KMS-11 (cell line): Measurements from ENCODE around the gene PPM1A.
A peak's percentile ranks its signal among the peaks of the same experiment; 100 is the strongest.

Experiments
- H2AFZ ChIP-seq: fragments of 200-600 bp; sonication (generic); 2 replicates; pipeline ENCODE4 v1.6.1; 2016; ENCODE audit warnings: antibody characterized with exemption, mixed run types, low read depth
- H3K27ac ChIP-seq: fragments of 200-600 bp; sonication (generic); 2 replicates; pipeline ENCODE4 v1.6.1; 2016; ENCODE audit warnings: mild to moderate bottlenecking, mixed run types
- H3K27me3 ChIP-seq: fragments of 200-600 bp; sonication (generic); 2 replicates; pipeline ENCODE4 v1.6.1; 2017; ENCODE audit warnings: mild to moderate bottlenecking, low read depth, mixed run types, moderate library complexity; ENCODE audit not compliant: insufficient read depth
- H3K36me3 ChIP-seq: fragments of 200-600 bp; sonication (generic); 2 replicates; pipeline ENCODE4 v1.6.1; 2017; ENCODE audit warnings: mild to moderate bottlenecking, mixed run types; ENCODE audit not compliant: insufficient read depth
- H3K4me1 ChIP-seq: fragments of 200-600 bp; sonication (generic); 2 replicates; pipeline ENCODE4 v1.6.1; 2016; ENCODE audit warnings: mild to moderate bottlenecking, low read depth, mixed run types; ENCODE audit not compliant: poor library complexity, severe bottlenecking
- H3K4me2 ChIP-seq: fragments of 200-600 bp; sonication (generic); 2 replicates; pipeline ENCODE4 v1.7.0; 2016; ENCODE audit warnings: mild to moderate bottlenecking, mixed run types
- H3K4me3 ChIP-seq: fragments of 200-600 bp; sonication (generic); IDR thresholded peaks from 2 replicates; pipeline ENCODE4 v1.6.1; 2017; ENCODE audit warnings: low read depth, low read length, mixed read lengths; ENCODE audit not compliant: insufficient read depth
- H3K79me2 ChIP-seq: fragments of 200-600 bp; sonication (generic); 2 replicates; pipeline ENCODE4 v1.6.1; 2016; ENCODE audit warnings: low read depth, mixed run types; ENCODE audit not compliant: insufficient read depth
- H3K9ac ChIP-seq: fragments of 200-600 bp; sonication (generic); 2 replicates; pipeline ENCODE4 v1.6.1; 2016; ENCODE audit warnings: mild to moderate bottlenecking, mixed run types
- H4K20me1 ChIP-seq: fragments of 200-600 bp; sonication (generic); 2 replicates; pipeline ENCODE4 v1.6.1; 2016; ENCODE audit warnings: mild to moderate bottlenecking, mixed run types; ENCODE audit not compliant: insufficient read depth
- CTCF ChIP-seq: fragments of 200-600 bp; sonication (generic); conservative IDR thresholded peaks from 2 replicates; pipeline ENCODE4 v1.6.1; 2017; ENCODE audit warnings: low read depth, mild to moderate bottlenecking, antibody characterized with exemption, low read length, moderate library complexity, mixed read lengths

PPM1A gene

DNA sequence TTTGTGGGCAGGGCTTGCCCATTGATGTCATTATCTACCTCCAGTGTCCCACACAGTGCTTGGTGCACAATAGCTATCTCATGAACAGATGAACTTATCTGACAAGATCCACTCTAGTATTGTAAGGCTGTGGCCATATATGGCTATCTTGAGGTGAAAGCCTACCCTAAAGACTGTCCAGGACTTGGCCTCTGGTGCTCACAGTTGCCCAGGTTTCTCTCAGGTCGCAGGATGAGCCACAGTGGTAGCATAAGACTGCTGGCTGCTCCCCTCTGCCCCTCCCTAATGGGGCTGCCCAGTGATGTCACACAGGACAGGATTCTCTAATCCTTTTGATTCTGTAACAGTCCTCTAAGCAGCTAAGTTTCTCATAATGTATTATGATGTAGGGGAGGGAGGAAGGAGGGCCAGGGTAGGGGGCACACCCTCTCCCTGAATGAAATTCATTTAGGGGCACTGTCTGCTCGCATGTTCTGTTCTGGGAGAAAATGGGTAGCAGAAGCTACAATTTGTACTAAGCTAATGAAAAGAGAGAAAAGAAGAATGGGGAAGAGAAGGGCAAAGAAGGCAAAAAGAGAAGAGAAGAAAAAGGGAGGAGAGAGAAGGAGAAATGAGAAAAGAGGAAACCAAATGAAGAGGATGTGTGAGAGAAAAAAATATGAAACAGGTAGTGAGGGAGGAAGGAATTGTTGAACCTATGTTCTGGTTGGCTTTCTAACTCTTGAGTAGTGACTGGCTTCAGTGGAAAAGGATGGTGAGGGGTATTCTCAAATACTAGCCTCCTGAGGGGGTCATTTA, 3.4 kb upstream of the PPM1A start:
- TF ChIP-seq CTCF, result no peak
- no peaks in the 10 kb centered on the region for H3K36me3 ChIP-seq
- H3K9ac ChIP-seq, result no peak overlapping the region
- peaks cover 7% of the 10 kb centered on the region; the same call in 1 of the 2 replicates for H3K79me2 ChIP-seq
- no peak overlapping the region for H3K4me2 ChIP-seq
- H3K27ac ChIP-seq, result no peak overlapping the region
- H3K4me1 ChIP-seq, result no peaks in the 10 kb centered on the region
- no peak overlapping the region for H2AFZ ChIP-seq
- no peak overlapping the region for H3K4me3 ChIP-seq
- H3K27me3 ChIP-seq, result no peaks in the 10 kb centered on the region
- H4K20me1 ChIP-seq, result no peaks in the 10 kb centered on the region

DNA sequence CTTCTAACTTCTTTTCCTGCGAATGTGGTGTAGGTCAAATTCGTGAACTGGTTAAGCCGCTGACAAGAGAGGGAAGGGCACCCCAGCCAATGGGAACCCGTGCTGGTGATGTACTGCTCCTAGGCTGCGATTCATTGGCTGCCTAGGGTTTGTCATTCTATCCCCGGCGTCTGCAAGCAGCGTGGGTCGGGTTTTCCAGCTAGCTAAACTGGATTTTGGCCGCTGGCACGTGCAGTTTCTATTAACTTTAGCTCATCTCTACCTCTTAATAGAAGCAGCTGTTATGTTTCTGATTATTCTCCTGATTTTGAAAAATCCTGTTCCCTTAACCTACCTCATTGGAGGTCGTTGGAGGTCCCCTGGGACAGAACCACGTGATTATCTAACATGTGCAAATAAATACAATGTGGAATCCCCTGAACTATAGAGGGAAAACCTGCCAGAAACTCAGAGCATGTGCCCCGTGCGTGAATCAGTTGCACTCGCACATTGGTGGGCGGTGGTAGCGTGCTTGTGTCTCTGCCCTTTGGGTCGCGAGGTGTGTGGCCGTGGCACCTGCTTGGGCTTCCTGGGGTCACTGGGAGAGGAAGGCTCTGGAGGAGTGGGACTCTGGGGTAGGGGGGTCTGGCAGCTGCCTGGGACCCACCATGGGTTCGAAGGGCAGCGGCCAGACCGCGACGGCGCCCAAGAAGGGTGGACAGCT, 876 bp upstream of the PPM1A start:
- Histone ChIP-seq H3K79me2 (peaks cover 33% of the 10 kb centered on the region; the same call in 1 of the 2 replicates), H3K27me3 (no peaks in the 10 kb centered on the region), H3K27ac (peak overlapping the region; percentile 100), H3K4me1 (peaks cover 13% of the 10 kb centered on the region), H3K9ac (peak overlapping the region; percentile 100), H3K4me2 (peak overlapping the region; percentile 89), H2AFZ (peak overlapping the region; percentile 55), H3K4me3 (no peak overlapping the region), H4K20me1 (no peaks in the 10 kb centered on the region), H3K36me3 (no peaks in the 10 kb centered on the region)
- no peak for TF ChIP-seq CTCF

DNA sequence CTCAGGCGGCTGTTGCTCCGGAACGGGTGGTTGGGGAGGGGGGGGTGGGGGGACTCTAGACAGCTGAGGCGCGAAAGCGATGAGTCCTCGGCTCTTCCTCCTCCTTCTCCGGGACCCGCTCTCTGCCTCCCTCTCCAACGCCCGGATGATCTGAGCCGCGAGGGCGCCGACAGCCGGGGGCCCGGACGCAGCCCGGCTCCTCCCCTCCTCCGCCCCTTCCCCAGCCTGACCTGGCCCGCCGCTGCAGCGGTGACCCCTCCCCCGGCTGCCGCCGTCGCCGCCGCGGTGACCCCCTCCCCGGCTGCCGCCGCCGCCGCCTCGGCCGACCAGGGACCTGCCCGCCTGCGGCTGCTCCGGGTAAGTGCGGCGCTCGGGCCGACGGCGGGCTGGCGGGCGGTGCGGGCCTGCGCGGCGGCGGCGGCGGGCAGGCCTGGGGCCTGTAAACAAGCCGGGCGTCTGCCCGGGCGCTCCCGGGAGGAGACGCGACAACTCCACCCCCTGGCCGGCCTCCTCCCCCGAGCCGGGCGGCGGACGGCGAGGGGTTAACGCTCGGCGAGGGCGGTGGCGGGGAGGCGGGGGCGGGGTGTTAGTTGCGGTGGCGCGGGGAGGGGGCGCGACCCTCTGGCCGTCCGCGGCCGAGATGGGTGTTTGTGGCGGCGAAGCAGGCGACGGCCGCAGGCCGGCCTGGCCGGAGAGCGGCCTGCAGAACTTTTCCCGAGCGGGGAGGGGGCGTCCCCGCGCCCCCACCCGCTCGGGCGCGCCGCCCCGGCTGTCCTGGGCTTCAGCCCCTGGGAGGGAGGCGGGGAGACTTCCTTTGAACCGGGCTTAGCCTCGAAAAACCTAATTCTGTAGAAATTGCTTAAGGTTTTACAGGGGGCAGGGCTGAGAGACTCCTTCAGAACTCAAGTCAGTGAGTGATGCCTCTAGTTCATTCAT, 568 bp downstream of the PPM1A start:
- H3K4me1 ChIP-seq, result peaks cover 13% of the 10 kb centered on the region

More for the DNA sequence above, 568 bp downstream of the PPM1A start:
- H3K4me3 ChIP-seq, result no peak overlapping the region
- peaks cover 47% of the 10 kb centered on the region; the same call in 1 of the 2 replicates for H3K79me2 ChIP-seq
- no peak overlapping the region; the same call in 1 of the 2 replicates for H2AFZ ChIP-seq
- H3K9ac ChIP-seq, result peak overlapping the region; percentile 62; the same call in 1 of the 2 replicates
- TF ChIP-seq CTCF, result no peak
- H3K36me3 ChIP-seq, result no peaks in the 10 kb centered on the region
- H3K27me3 ChIP-seq, result no peaks in the 10 kb centered on the region
- peak overlapping the region; percentile 63 for H3K27ac ChIP-seq
- no peaks in the 10 kb centered on the region for H4K20me1 ChIP-seq
- peak overlapping the region; percentile 90; the same call in 1 of the 2 replicates for H3K4me2 ChIP-seq
